Measurements from ENCODE around the gene FOXJ1. TPM values are rescaled to one million over a fixed set of nuclear protein-coding genes. Genes with fewer than 3 reads are reported as not detected.

Gene FOXJ1
- total RNA-seq, 1 donor from 2014 or later: 19.0 TPM

DNA sequence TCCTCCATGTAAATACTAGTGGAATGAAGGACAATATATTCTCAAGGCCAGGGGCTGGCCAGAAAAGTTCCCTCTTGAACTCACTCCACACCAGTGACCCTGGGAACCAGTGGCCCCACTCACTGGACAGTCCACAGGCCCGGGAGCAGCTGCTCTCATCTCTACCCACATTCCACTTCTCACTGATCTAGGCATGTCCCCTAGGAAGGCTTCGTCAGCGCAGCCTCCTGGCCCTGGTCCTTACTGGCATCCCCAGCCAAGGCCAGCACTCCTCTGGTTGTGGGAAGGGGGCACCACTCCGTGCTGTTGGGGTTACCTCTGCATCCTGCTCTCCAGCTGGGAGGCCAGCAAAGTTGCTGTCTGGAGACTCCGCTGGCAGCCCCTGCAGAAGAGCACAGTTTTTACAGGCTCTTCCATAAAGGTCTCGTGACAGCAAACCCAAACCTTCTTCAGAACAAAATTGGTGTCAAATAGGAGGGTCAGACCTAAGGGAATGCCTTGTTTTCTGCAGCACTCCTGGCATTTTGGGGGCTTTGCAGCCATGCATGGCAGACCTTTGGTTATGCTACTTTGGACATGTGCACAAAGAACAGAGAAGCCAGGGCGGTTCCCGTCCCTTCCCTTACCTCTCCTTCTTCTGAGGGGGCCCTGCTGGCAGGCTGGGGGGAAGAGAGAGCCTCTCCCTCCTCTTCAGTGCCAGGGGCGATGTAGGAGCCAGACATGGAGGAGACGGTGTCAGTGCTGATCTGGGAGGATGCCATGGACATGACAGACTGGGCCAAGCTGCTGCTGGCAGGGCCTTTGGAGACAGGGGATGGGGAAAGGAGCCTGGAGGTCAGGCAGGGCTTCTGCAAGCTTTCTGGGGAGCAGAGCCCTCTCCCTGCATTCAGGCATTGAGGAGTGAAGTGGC, 14.1 kb upstream of the FOXJ1 start:
- Mint-ChIP-seq H3K36me3 (ENCODE audit: insufficient read depth) (peaks cover 12% of the 10 kb centered on the region), H3K4me3 (ENCODE audit: low read depth) (no peak overlapping the region), H3K27me3 (no peaks in the 10 kb centered on the region), H3K27ac (no peak overlapping the region), H3K9me3 (ENCODE audit: low read depth) (no peaks in the 10 kb centered on the region), H3K4me1 (ENCODE audit: low read depth) (no peaks in the 10 kb centered on the region)
- no peak for TF ChIP-seq CTCF (IDR thresholded peaks at IDR 0.05; ENCODE audit: unreplicated experiment)
- DNase-seq (ENCODE audit: low spot score, unreplicated experiment): no peak

DNA sequence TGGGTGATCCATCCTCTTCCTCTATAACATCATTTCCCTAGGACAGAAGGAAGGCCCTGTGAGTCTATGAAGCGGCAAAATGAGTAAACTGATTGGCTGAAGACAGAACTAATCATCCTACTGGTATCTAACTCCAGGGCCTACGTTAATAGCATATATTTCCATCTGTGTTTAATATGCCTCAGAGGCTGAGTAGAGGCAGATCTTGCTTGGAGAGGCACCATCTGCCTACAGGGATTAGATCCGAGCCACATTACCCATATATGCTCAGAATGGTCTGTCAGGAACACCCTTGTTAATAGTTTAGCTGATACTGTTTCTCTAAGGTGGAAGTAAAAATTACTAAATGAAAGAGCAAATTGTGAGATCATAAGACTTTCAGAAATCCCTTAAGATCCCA, 13.2 kb upstream of the FOXJ1 start:
- H3K36me3 Mint-ChIP-seq (ENCODE audit: insufficient read depth): peaks cover 12% of the 10 kb centered on the region
- DNase-seq (ENCODE audit: low spot score, unreplicated experiment): no peak
- no peak overlapping the region for H3K4me3 Mint-ChIP-seq (ENCODE audit: low read depth)
- H3K9me3 Mint-ChIP-seq (ENCODE audit: low read depth): no peaks in the 10 kb centered on the region
- no peak for TF ChIP-seq CTCF (IDR thresholded peaks at IDR 0.05; ENCODE audit: unreplicated experiment)
- H3K4me1 Mint-ChIP-seq (ENCODE audit: low read depth): no peaks in the 10 kb centered on the region
- H3K27me3 Mint-ChIP-seq: no peaks in the 10 kb centered on the region
- no peak overlapping the region for H3K27ac Mint-ChIP-seq

- DNase-seq (ENCODE audit: low spot score, unreplicated experiment): no peak
- Mint-ChIP-seq H3K36me3 (ENCODE audit: insufficient read depth) (peaks cover 10% of the 10 kb centered on the region), H3K4me1 (ENCODE audit: low read depth) (no peaks in the 10 kb centered on the region), H3K27me3 (no peaks in the 10 kb centered on the region), H3K27ac (no peak overlapping the region), H3K9me3 (ENCODE audit: low read depth) (no peaks in the 10 kb centered on the region), H3K4me3 (ENCODE audit: low read depth) (no peak overlapping the region)
- TF ChIP-seq CTCF (IDR thresholded peaks at IDR 0.05; ENCODE audit: unreplicated experiment): peak; percentile 39
Observed at GRCh38 chr17:76153640-76154039, 12.6 kb upstream of the FOXJ1 start.

DNA sequence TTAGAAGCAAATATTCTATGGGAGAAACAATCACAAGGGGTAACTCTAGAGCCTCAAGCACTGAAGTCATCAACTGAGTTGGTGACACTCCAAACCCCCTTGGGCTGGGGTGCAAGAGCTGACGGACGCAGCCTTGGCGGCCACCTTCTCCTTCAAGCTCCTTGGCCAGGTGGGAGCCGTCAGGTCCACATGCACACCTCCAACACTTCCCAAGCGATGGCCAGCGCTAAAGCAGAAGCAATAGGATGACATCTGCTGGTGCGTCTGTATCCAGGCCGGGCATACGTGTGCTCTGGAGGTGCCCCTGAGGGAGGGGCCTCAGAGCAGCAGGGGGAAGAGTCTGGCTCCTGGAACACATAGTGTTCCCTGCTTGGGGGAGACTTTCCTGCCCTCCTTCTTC, 12.2 kb upstream of the FOXJ1 start:
- Mint-ChIP-seq H3K4me3 (ENCODE audit: low read depth) (no peak overlapping the region), H3K4me1 (ENCODE audit: low read depth) (no peaks in the 10 kb centered on the region), H3K36me3 (ENCODE audit: insufficient read depth) (peaks cover 9% of the 10 kb centered on the region), H3K9me3 (ENCODE audit: low read depth) (no peaks in the 10 kb centered on the region), H3K27ac (no peak overlapping the region), H3K27me3 (no peaks in the 10 kb centered on the region)
- DNase-seq (ENCODE audit: low spot score, unreplicated experiment): no peak
- no peak for TF ChIP-seq CTCF (IDR thresholded peaks at IDR 0.05; ENCODE audit: unreplicated experiment)

DNA sequence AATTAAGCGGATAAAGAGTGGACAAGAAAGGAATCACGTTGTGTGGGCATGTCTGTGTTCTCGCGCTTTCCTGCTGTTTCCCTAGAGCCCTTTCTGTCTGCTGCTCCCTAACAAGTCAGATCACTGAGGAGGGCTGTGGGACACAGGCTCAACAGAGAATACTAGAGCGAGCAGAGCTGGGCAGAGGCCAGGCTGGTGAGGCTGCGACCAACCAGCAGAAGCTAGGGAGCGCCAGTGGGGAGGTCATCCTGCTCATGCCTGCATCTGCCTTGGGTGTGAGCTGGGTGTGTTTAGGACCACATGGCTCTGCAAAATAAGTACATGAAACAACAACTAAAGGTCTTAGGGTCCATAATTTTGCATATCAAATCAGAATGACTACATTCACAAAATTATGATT, 11.5 kb upstream of the FOXJ1 start:
- peaks cover 8% of the 10 kb centered on the region for H3K36me3 Mint-ChIP-seq (ENCODE audit: insufficient read depth)
- TF ChIP-seq CTCF (IDR thresholded peaks at IDR 0.05; ENCODE audit: unreplicated experiment): no peak
- no peak for DNase-seq (ENCODE audit: low spot score, unreplicated experiment)
- no peaks in the 10 kb centered on the region for H3K9me3 Mint-ChIP-seq (ENCODE audit: low read depth)
- no peaks in the 10 kb centered on the region for H3K27me3 Mint-ChIP-seq
- H3K4me3 Mint-ChIP-seq (ENCODE audit: low read depth): no peak overlapping the region
- H3K4me1 Mint-ChIP-seq (ENCODE audit: low read depth): peaks cover under 1% of the 10 kb centered on the region
- H3K27ac Mint-ChIP-seq: no peak overlapping the region

Measured in progenitor cell of endocrine pancreas (in vitro differentiated cells).